Neural cell (in vitro differentiated cells): Measurements from ENCODE around the gene SLC12A7. TPM values are rescaled to one million over a fixed set of nuclear protein-coding genes. Genes with fewer than 3 reads are reported as not detected.

ENCODE experiments used
- H2AFZ ChIP-seq: fragments of 200-600, 300-800 bp; sonication (generic), shearing (Covaris generic); 2 replicates; pipeline ENCODE4 v1.6.0; 2014; ENCODE audit warnings: low read depth, mild to moderate bottlenecking, antibody characterized with exemption, low read length, moderate library complexity
- H3F3A ChIP-seq: fragments of 200-600 bp; shearing (Covaris generic); 2 replicates; pipeline ENCODE4 v1.6.1; 2016; ENCODE audit warnings: mild to moderate bottlenecking, moderate library complexity, mixed read lengths, antibody characterized with exemption, low read length; ENCODE audit not compliant: insufficient read depth, poor library complexity, severe bottlenecking
- H3K27ac ChIP-seq: fragments of 200-600, 300-800 bp; sonication (generic), shearing (Covaris generic); 2 replicates; pipeline ENCODE4 v1.5.1; 2014; ENCODE audit warnings: mild to moderate bottlenecking, low read length, moderate library complexity
- H3K27me3 ChIP-seq: fragments of 300-800, 200-600 bp; sonication (generic), shearing (Covaris generic); 2 replicates; pipeline ENCODE4 v1.6.0; 2014; ENCODE audit warnings: mild to moderate bottlenecking, low read depth, low read length, moderate library complexity; ENCODE audit not compliant: insufficient read depth
- H3K36me3 ChIP-seq: fragments of 300-800, 200-600 bp; sonication (generic), shearing (Covaris generic); 2 replicates; pipeline ENCODE4 v1.5.1; 2014; ENCODE audit warnings: mild to moderate bottlenecking, antibody characterized with exemption, low read length, moderate library complexity; ENCODE audit not compliant: insufficient read depth
- H3K4me2 ChIP-seq: fragments of 300-800, 200-600 bp; sonication (generic), shearing (Covaris generic); 2 replicates; pipeline ENCODE4 v1.6.0; 2014; ENCODE audit warnings: mild to moderate bottlenecking, low read length
- H3K4me3 ChIP-seq: fragments of 300-800, 200-600 bp; sonication (generic), shearing (Covaris generic); 2 replicates; pipeline ENCODE4 v1.5.1; 2014; ENCODE audit warnings: mild to moderate bottlenecking, low read length, moderate library complexity
- H3K79me2 ChIP-seq: fragments of 200-600 bp; shearing (Covaris generic); replicated peaks from 2 replicates; pipeline ENCODE4 v1.6.0; 2014; ENCODE audit warnings: mild to moderate bottlenecking, low read length, moderate library complexity; ENCODE audit not compliant: insufficient read depth
- H3K9ac ChIP-seq: fragments of 300-800, 200-600 bp; sonication (generic), shearing (Covaris generic); 2 replicates; pipeline ENCODE4 v1.6.1; 2016; ENCODE audit warnings: mild to moderate bottlenecking, low read length, mixed read lengths
- H3K9me2 ChIP-seq: fragments of 200-600 bp; shearing (Covaris generic); 2 replicates; pipeline ENCODE4 v1.6.1; 2016; ENCODE audit warnings: mild to moderate bottlenecking, low read length, mixed read lengths; ENCODE audit not compliant: insufficient read depth
- H3K9me3 ChIP-seq: fragments of 200-600, 300-800 bp; sonication (generic), shearing (Covaris generic); 2 replicates; pipeline ENCODE4 v1.6.1; 2016; ENCODE audit warnings: mild to moderate bottlenecking, mixed run types, low read length, moderate library complexity, mixed read lengths
- H4K20me1 ChIP-seq: fragments of 200-600 bp; shearing (Covaris generic); 2 replicates; pipeline ENCODE4 v1.6.1; 2016; ENCODE audit warnings: mild to moderate bottlenecking, mixed run types; ENCODE audit not compliant: insufficient read depth
- EP300 ChIP-seq: fragments of 450-650 bp; conservative IDR thresholded peaks from 2 replicates; pipeline ENCODE4 v1.6.1; 2014; ENCODE audit warnings: antibody characterized with exemption, mild to moderate bottlenecking, moderate library complexity; ENCODE audit not compliant: poor library complexity, severe bottlenecking
- EZH2 ChIP-seq: fragments of 200-600, 300-800 bp; shearing (Covaris generic), sonication (generic); IDR thresholded peaks from 2 replicates; pipeline ENCODE4 v1.6.1; 2014; ENCODE audit warnings: antibody characterized with exemption, low read length, borderline replicate concordance, mild to moderate bottlenecking; ENCODE audit not compliant: insufficient read depth, poor library complexity, severe bottlenecking
- MXI1 ChIP-seq: fragments of 450-650 bp; conservative IDR thresholded peaks from 2 replicates; pipeline ENCODE4 v1.6.1; 2014; ENCODE audit warnings: antibody characterized with exemption, mild to moderate bottlenecking; ENCODE audit not compliant: poor library complexity, severe bottlenecking
- POLR2AphosphoS5 ChIP-seq: IDR thresholded peaks from 2 replicates; pipeline ENCODE4 v1.6.1; 2012
- RAD21 ChIP-seq: fragments of 450-650 bp; conservative IDR thresholded peaks from 2 replicates; pipeline ENCODE4 v1.6.1; 2014; ENCODE audit warnings: antibody characterized with exemption, mild to moderate bottlenecking, moderate library complexity
- SMC3 ChIP-seq: fragments of 450-650 bp; conservative IDR thresholded peaks from 2 replicates; pipeline ENCODE4 v1.6.1; 2014; ENCODE audit warnings: antibody characterized with exemption, mild to moderate bottlenecking, moderate library complexity; ENCODE audit not compliant: poor library complexity
- TAF1 ChIP-seq: IDR thresholded peaks from 2 replicates; pipeline ENCODE4 v1.6.1; 2012; ENCODE audit warnings: low read depth
- polyA plus RNA-seq: library from polyadenylated mRNA; depleted of rRNA; stranded (reverse); fragments of >200 nt; gene quantifications from 2 replicates; pipeline ENCODE4 v1.2.3, GENCODE V29; 2014
- TF ChIP-seq, protein P1 (sequence below): IDR thresholded peaks from 2 replicates; pipeline ENCODE4 v1.6.1; 2012; ENCODE audit warnings: borderline replicate concordance
- TF ChIP-seq, protein P2 (sequence below): fragments of 450-650 bp; IDR thresholded peaks from 2 replicates; pipeline ENCODE4 v1.5.1; 2014; ENCODE audit warnings: antibody characterized with exemption, mild to moderate bottlenecking, moderate library complexity; ENCODE audit not compliant: poor library complexity, severe bottlenecking

The SLC12A7 gene
- polyA plus RNA-seq, 1 donor from 2014 or later, result 4.5 TPM

DNA sequence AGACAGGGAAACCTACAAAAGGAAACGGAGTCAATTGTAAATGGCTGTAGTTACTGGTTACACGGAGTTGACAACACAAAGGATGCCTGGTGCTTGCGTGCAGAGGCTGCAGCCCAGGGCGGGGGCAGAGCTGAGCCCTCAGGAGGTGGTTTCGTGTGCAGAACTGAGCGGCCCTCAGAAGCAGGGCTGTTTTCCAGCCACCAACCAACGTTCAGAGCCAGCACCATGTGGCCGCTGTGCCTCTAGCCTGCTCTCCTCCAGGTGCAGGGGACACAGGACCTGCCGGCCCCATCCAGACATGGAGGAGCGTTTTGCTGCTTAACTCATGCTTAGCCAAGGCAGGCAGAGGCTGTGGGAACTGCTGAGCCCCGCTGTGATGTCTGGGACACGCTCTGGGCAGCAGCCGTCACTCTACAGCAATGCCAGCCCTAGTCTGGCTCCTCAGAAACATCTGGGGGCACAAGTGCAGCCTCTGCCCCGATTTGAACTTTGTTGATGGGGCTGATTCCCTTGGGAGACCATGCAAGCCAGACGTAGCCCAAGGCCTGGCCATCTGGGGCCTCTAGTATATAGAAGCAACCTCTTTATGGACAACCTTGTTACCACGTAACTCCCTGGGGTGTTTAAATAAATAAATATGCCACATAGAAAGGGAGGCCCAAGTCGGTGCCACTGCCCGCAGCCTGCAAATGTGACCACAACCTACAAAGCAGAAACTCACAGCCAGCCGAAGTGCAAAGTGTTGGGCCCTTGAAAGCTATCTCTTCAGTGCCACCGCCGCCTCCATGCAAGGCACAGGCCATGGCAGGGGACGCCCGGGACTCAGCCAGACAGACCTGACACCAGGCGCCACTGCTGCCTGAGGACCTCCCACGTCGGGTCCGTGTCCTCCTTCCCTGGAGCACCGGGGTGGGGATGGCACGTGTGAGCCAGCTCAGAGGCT lies 61.2 kb downstream of the SLC12A7 start:
- Histone ChIP-seq H3K9me2 (no peaks in the 10 kb centered on the region), H3K79me2 (no peaks in the 10 kb centered on the region), H3K9me3 (no peaks in the 10 kb centered on the region), H3F3A (no peaks in the 10 kb centered on the region), H3K4me3 (no peak overlapping the region), H3K27ac (no peak overlapping the region), H3K27me3 (no peaks in the 10 kb centered on the region), H3K36me3 (no peaks in the 10 kb centered on the region), H2AFZ (no peak overlapping the region), H4K20me1 (no peaks in the 10 kb centered on the region), H3K4me2 (no peak overlapping the region), H3K9ac (no peak overlapping the region)
- TF ChIP-seq SMC3 (no peak), EZH2 (no peak), RAD21 (no peak), MXI1 (no peak)
- TF ChIP-seq, protein P1, sequence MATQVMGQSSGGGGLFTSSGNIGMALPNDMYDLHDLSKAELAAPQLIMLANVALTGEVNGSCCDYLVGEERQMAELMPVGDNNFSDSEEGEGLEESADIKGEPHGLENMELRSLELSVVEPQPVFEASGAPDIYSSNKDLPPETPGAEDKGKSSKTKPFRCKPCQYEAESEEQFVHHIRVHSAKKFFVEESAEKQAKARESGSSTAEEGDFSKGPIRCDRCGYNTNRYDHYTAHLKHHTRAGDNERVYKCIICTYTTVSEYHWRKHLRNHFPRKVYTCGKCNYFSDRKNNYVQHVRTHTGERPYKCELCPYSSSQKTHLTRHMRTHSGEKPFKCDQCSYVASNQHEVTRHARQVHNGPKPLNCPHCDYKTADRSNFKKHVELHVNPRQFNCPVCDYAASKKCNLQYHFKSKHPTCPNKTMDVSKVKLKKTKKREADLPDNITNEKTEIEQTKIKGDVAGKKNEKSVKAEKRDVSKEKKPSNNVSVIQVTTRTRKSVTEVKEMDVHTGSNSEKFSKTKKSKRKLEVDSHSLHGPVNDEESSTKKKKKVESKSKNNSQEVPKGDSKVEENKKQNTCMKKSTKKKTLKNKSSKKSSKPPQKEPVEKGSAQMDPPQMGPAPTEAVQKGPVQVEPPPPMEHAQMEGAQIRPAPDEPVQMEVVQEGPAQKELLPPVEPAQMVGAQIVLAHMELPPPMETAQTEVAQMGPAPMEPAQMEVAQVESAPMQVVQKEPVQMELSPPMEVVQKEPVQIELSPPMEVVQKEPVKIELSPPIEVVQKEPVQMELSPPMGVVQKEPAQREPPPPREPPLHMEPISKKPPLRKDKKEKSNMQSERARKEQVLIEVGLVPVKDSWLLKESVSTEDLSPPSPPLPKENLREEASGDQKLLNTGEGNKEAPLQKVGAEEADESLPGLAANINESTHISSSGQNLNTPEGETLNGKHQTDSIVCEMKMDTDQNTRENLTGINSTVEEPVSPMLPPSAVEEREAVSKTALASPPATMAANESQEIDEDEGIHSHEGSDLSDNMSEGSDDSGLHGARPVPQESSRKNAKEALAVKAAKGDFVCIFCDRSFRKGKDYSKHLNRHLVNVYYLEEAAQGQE, result no peak

DNA sequence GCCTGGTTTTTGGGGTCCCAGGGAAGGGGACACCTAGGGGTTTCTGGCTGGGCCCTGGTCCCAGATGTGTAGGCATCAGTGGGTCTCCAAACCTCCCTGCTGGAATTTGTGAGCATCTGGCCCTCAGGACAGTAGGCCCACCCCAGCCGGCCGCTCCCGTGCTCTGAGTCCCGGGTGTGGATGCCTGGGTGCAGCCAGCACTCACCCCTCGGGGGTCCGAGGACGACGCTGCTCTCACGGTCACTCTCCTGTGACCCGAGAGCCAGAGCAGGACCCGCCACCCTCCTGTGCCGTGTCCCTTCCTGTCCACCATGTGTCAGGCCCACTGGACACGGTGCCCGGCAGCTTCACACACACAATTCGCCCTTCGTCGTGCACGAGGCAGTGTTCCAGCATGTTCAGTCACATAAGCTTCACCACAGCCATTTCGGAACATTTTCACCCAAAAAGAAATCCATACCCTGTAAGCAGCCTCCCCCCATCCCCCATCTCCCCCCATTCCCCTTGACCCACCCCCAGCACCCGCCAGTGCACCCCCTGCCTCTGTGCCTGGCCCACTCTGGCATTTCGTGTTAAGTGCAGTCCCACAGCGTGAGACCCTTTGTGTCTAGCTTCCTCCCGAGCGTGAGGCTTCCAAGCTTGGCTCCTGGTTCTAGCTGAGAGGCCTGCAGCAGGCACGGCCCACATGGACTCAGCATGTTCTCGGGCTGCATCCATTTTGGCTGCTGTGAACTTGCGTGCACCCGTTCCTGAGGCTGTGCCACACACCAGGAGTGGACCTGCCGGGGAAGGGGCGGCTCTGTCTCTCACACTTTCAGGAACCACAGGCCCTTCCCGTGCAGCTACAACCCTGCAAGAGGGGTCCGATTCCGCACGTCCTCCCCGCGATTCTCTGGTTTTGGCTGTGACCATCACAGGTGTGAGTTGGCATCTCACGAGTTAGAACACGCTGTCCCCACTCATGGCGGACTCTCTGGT lies 62.7 kb downstream of the SLC12A7 start:
- no peaks in the 10 kb centered on the region for H4K20me1 ChIP-seq

More for the DNA sequence above, 62.7 kb downstream of the SLC12A7 start:
- Histone ChIP-seq H3K27me3 (no peaks in the 10 kb centered on the region), H3K9ac (no peak overlapping the region), H3K27ac (no peak overlapping the region), H3K9me2 (no peaks in the 10 kb centered on the region), H3K36me3 (no peaks in the 10 kb centered on the region), H3K79me2 (no peaks in the 10 kb centered on the region), H2AFZ (no peak overlapping the region), H3K4me3 (no peak overlapping the region), H3F3A (no peaks in the 10 kb centered on the region), H3K4me2 (no peak overlapping the region), H3K9me3 (no peaks in the 10 kb centered on the region)
- no peak for TF ChIP-seq RAD21
- no peak for TF ChIP-seq TAF1
- TF ChIP-seq, protein P2, sequence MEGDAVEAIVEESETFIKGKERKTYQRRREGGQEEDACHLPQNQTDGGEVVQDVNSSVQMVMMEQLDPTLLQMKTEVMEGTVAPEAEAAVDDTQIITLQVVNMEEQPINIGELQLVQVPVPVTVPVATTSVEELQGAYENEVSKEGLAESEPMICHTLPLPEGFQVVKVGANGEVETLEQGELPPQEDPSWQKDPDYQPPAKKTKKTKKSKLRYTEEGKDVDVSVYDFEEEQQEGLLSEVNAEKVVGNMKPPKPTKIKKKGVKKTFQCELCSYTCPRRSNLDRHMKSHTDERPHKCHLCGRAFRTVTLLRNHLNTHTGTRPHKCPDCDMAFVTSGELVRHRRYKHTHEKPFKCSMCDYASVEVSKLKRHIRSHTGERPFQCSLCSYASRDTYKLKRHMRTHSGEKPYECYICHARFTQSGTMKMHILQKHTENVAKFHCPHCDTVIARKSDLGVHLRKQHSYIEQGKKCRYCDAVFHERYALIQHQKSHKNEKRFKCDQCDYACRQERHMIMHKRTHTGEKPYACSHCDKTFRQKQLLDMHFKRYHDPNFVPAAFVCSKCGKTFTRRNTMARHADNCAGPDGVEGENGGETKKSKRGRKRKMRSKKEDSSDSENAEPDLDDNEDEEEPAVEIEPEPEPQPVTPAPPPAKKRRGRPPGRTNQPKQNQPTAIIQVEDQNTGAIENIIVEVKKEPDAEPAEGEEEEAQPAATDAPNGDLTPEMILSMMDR, result no peak
- TF ChIP-seq MXI1, result no peak
- TF ChIP-seq EP300, result no peak
- TF ChIP-seq, protein P1, result no peak
- TF ChIP-seq EZH2, result no peak
- no peak for TF ChIP-seq POLR2AphosphoS5
- TF ChIP-seq SMC3, result no peak
